WTC11 (cell line): ENCODE results near the gene HOXA1.

Experiments used
- ELF4 ChIP-seq: sonication (generic); formaldehyde crosslinking; IDR thresholded peaks from 2 replicates; pipeline ENCODE4 v1.8.1; 2022; ENCODE audit warnings: low read depth, mild to moderate bottlenecking, moderate library complexity, missing genetic modification reagents
- FOXP4 ChIP-seq: sonication (generic); formaldehyde crosslinking; IDR thresholded peaks from 2 replicates; pipeline ENCODE4 v1.8.0; 2022; ENCODE audit warnings: mild to moderate bottlenecking, missing genetic modification reagents
- ZNF317 ChIP-seq: sonication (generic); formaldehyde crosslinking; IDR thresholded peaks from 2 replicates; pipeline ENCODE4 v1.8.1; 2023; ENCODE audit warnings: low read depth, mild to moderate bottlenecking, moderate library complexity, missing genetic modification reagents, borderline replicate concordance
- TF ChIP-seq, protein P1 (sequence below): fragments of 200-600 bp; IDR thresholded peaks from 2 replicates; pipeline ENCODE4 v1.8.0; 2022; ENCODE audit warnings: antibody characterized with exemption

- TF ChIP-seq, protein P1, sequence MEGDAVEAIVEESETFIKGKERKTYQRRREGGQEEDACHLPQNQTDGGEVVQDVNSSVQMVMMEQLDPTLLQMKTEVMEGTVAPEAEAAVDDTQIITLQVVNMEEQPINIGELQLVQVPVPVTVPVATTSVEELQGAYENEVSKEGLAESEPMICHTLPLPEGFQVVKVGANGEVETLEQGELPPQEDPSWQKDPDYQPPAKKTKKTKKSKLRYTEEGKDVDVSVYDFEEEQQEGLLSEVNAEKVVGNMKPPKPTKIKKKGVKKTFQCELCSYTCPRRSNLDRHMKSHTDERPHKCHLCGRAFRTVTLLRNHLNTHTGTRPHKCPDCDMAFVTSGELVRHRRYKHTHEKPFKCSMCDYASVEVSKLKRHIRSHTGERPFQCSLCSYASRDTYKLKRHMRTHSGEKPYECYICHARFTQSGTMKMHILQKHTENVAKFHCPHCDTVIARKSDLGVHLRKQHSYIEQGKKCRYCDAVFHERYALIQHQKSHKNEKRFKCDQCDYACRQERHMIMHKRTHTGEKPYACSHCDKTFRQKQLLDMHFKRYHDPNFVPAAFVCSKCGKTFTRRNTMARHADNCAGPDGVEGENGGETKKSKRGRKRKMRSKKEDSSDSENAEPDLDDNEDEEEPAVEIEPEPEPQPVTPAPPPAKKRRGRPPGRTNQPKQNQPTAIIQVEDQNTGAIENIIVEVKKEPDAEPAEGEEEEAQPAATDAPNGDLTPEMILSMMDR: no peak
- TF ChIP-seq FOXP4 (CRISPR knock-in tag) (no peak), ZNF317 (no peak), ELF4 (CRISPR knock-in tag) (no peak)
These were observed 1.3 kb downstream of the HOXA1 start for GRCh38 chr7:27094304-27095049.
